Thoracic aorta (tissue), 2 donors: Measurements from ENCODE around the gene POLR3GL. TPM values are rescaled to one million over a fixed set of nuclear protein-coding genes. Genes with fewer than 3 reads are reported as not detected.
A peak's percentile ranks its signal among the peaks of the same experiment; 100 is the strongest.

Experiments used
- ATAC-seq: fragments of 150-250 bp; one replicate; pipeline ENCODE4 v1.8.0; 2017; ENCODE audit warnings: low read depth; ENCODE audit not compliant: insufficient number of reproducible peaks, low FRiP score
- DNase-seq: peaks from one replicate; pipeline ENCODE4 v3.0.0-alpha.2; 2020; ENCODE audit warnings: low spot score
- H3K27ac ChIP-seq, 2 donors: fragments of 200-600 bp; sonication (generic); 1 replicate in 1 of 2; 2 replicates in 1 of 2; pipeline ENCODE4 v1.5.1; 2016; ENCODE audit warnings: mild to moderate bottlenecking in 2 of 2, moderate library complexity in 2 of 2
- H3K27me3 ChIP-seq: fragments of 200-600 bp; sonication (generic); replicated peaks from 2 replicates; pipeline ENCODE4 v1.6.0; 2016; ENCODE audit warnings: mild to moderate bottlenecking; ENCODE audit not compliant: insufficient read depth
- H3K36me3 ChIP-seq: fragments of 200-600 bp; sonication (generic); one replicate; pipeline ENCODE4 v1.5.1; 2016
- H3K4me1 ChIP-seq, 2 donors: fragments of 200-600 bp; sonication (generic); 1 replicate in 1 of 2; 2 replicates in 1 of 2; pipeline versions ENCODE4 v1.5.1 to v1.6.0; 2016; ENCODE audit warnings: low read depth in 2 of 2, mild to moderate bottlenecking in 1 of 2; ENCODE audit not compliant: control insufficient read depth in 1 of 2
- H3K4me3 ChIP-seq: fragments of 200-600 bp; sonication (generic); 2 replicates; pipeline ENCODE4 v1.5.1; 2016; ENCODE audit warnings: mild to moderate bottlenecking
- H3K9me3 ChIP-seq: fragments of 200-600 bp; sonication (generic); 2 replicates; pipeline ENCODE4 v1.5.1; 2016
- total RNA-seq, 2 donors: library from RNA; depleted of rRNA; stranded (reverse); fragments of >200 nt; gene quantifications; one replicate each; pipeline versions ENCODE4 v1.1.0 to v1.2.3, GENCODE V29; 2016
- TF ChIP-seq, protein P1 (sequence below): fragments of 200-600 bp; sonication (generic); IDR thresholded peaks from one replicate; pipeline ENCODE4 v1.5.1; 2019; ENCODE audit warnings: antibody characterized with exemption

The POLR3GL gene
- total RNA-seq, 2 donors from 2014 or later: 16.9 TPM

DNA sequence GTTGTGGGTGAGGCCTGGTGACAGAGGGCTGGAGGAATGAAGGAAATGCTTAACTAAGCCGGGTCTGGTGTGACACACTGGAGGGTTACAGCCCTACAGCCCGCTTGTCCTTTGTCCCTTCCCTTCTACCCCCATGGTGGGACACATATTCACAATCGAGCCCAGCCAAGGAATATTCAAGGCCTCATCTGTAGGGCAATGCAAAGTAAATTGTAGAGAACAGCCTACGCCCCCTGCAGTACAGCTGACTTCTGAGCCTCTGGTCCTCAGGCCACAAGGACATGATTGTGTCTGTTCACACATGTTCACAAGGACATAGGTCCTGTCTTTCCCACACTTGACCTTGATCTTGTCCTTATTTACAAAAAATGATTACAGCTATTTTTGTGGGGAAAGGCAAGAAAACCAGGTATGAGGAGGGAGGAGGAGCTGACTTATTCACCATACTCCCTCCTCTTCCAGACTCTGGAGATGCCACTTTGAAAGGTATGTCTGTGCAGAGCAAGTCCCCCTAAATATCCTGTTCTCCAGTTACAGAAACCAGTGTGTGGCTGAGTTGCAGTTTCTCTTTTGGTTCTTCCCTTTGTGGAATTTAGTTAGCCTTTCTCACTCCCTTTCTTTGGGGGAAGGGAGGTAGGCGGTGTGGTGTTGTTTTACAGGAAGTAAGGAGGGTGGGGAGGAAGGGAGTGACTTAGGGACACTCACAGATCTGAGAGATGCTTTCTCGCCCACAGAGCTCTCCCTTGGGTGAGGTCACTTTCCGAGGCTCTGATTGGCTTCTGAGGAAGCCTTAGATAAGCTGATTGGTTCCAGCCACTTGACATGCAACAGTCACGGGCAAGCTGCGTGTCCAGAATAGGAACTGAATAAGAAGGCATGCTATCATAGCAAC, 14.6 kb downstream of the POLR3GL start:
- no peaks in the 10 kb centered on the region for H3K36me3 ChIP-seq
- H3K27ac ChIP-seq: peak overlapping the region; percentile 95 to 98
- ATAC-seq: peak; percentile 96
- peaks cover 61 to 67% of the 10 kb centered on the region in 2 donors for H3K4me1 ChIP-seq
- no peaks in the 10 kb centered on the region for H3K27me3 ChIP-seq
- no peaks in the 10 kb centered on the region for H3K9me3 ChIP-seq
- TF ChIP-seq, protein P1, sequence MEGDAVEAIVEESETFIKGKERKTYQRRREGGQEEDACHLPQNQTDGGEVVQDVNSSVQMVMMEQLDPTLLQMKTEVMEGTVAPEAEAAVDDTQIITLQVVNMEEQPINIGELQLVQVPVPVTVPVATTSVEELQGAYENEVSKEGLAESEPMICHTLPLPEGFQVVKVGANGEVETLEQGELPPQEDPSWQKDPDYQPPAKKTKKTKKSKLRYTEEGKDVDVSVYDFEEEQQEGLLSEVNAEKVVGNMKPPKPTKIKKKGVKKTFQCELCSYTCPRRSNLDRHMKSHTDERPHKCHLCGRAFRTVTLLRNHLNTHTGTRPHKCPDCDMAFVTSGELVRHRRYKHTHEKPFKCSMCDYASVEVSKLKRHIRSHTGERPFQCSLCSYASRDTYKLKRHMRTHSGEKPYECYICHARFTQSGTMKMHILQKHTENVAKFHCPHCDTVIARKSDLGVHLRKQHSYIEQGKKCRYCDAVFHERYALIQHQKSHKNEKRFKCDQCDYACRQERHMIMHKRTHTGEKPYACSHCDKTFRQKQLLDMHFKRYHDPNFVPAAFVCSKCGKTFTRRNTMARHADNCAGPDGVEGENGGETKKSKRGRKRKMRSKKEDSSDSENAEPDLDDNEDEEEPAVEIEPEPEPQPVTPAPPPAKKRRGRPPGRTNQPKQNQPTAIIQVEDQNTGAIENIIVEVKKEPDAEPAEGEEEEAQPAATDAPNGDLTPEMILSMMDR: no peak
- H3K4me3 ChIP-seq: peak overlapping the region; percentile 68
- DNase-seq: peak; percentile 94

GRCh38 chr1:145979746-145980456, 15.4 kb downstream of the POLR3GL start:
- Histone ChIP-seq H3K9me3 (no peaks in the 10 kb centered on the region), H3K4me3 (peak overlapping the region; percentile 68), H3K27ac (peak overlapping the region; percentile 95 to 98), H3K27me3 (no peaks in the 10 kb centered on the region), H3K4me1 (peaks cover 67 to 69% of the 10 kb centered on the region in 2 donors), H3K36me3 (no peaks in the 10 kb centered on the region)
- DNase-seq (no peak), ATAC-seq (peak; percentile 43)
- TF ChIP-seq, protein P1: no peak

DNA sequence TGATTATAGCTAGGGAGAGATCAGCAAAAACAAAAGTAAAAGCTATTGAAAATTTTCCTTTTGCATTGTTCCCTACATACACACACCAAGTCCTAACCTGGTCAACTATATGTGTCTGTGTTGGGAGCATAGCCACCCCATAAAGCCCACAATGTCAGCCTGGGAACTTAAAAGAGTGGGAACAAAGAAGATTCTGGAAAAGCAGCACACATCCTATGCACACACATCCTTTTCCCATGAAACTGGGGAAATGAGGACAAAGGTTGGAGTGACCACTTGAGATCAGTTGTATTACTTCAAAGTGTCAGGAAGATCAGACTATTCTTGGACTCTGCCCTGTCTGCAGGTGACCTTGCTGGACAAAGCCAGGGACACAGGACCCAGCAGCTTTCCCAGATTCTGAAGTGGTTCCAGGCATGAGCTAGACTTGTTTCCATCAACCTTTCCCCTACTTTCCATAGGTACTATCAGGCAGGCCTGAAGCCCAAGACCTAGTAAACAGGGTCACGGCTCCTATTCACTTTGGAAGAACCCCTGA, 16.0 kb downstream of the POLR3GL start:
- Histone ChIP-seq H3K4me3 (peak overlapping the region; percentile 68), H3K9me3 (no peaks in the 10 kb centered on the region), H3K27me3 (no peaks in the 10 kb centered on the region), H3K4me1 (peaks cover 72 to 75% of the 10 kb centered on the region in 2 donors), H3K36me3 (no peaks in the 10 kb centered on the region), H3K27ac (peak overlapping the region; percentile 95 to 98)
- DNase-seq (no peak), ATAC-seq (no peak)
- TF ChIP-seq, protein P1: no peak

DNA sequence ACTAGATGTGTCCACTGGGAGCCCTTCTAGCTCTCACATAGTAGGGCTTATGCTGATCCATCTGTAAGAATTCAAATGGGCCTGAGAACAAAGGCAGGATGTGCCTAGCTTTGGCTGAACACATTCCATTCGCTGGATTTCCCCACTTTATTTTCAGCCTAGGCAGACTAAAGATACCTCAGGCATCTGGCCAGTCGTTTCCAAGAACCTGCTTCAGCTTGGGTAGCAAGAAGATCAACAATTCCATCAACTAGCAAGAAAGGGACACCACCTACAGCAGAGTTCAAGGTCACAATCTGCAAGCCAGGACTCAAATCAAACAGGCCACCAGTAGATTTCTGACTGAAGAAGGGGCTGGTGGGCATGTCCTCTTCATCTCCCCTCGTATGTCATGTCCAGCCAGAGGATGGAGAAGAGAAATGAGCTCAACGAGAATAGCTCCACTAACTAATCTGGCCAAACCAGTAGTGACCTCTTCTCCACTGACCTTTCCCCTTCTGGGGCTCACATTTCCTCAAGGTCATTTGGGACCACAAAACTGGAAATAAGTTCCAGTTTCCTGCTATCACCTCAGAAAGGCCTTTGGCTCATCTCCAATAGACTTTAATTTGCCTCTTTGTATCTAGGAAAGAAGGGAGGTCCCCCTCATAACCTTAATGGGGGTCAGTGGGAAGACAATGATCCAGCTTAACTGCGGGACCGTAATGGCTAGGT, 17.7 kb downstream of the POLR3GL start:
- Histone ChIP-seq H3K9me3 (no peaks in the 10 kb centered on the region), H3K27me3 (no peaks in the 10 kb centered on the region), H3K4me3 (no peak overlapping the region), H3K4me1 (peaks cover 80 to 81% of the 10 kb centered on the region in 2 donors), H3K36me3 (no peaks in the 10 kb centered on the region), H3K27ac (peak overlapping the region; percentile 95 to 98)
- DNase-seq: no peak
- TF ChIP-seq, protein P1: no peak
- ATAC-seq: no peak
